Activated naive CD8-positive, alpha-beta T cell treated with anti-CD3 and anti-CD28 coated beads, Interleukin-2, amount 50 U/mL, for 24 hours (primary cell): ENCODE results near the gene PSMD1.

Experiments used
- ATAC-seq: fragments of 150-1000 bp; cut with Tn5 transposase; one replicate; pipeline ENCODE4 v1.10.0; 2021
- DNase-seq: peaks from one replicate; pipeline ENCODE4 v3.0.0; 2021
- H3K27ac Mint-ChIP-seq: one replicate; pipeline ENCODE4 v1.8.0; 2021; ENCODE audit warnings: mild to moderate bottlenecking, mixed read lengths
- H3K27me3 Mint-ChIP-seq: one replicate; pipeline ENCODE4 v1.8.0; 2021; ENCODE audit warnings: mixed read lengths
- H3K36me3 Mint-ChIP-seq: one replicate; pipeline ENCODE4 v1.8.0; 2021; ENCODE audit warnings: low read depth, mixed read lengths
- H3K4me1 Mint-ChIP-seq: one replicate; pipeline ENCODE4 v1.8.0; 2021; ENCODE audit warnings: mixed read lengths
- H3K4me3 Mint-ChIP-seq: one replicate; pipeline ENCODE4 v1.8.0; 2021; ENCODE audit warnings: mild to moderate bottlenecking, moderate library complexity, mixed read lengths
- H3K9me3 Mint-ChIP-seq: one replicate; pipeline ENCODE4 v1.8.0; 2021; ENCODE audit warnings: mixed read lengths

The PSMD1 gene

GRCh38 chr2:231219289-231219688 is 162.6 kb downstream of the PSMD1 start:
- Mint-ChIP-seq H3K27me3 (no peaks in the 10 kb centered on the region), H3K4me3 (no peak overlapping the region), H3K36me3 (peaks cover 6% of the 10 kb centered on the region), H3K9me3 (no peaks in the 10 kb centered on the region), H3K27ac (no peak overlapping the region), H3K4me1 (no peaks in the 10 kb centered on the region)
- ATAC-seq (no peak), DNase-seq (no peak)

GRCh38 chr2:231221761-231222160 is 165.1 kb downstream of the PSMD1 start:
- Mint-ChIP-seq H3K9me3 (no peaks in the 10 kb centered on the region), H3K27ac (no peak overlapping the region), H3K4me1 (no peaks in the 10 kb centered on the region), H3K4me3 (no peak overlapping the region), H3K36me3 (peaks cover 5% of the 10 kb centered on the region), H3K27me3 (no peaks in the 10 kb centered on the region)
- no peak for ATAC-seq
- no peak for DNase-seq
